Mucosa of descending colon (tissue), 3 donors: ENCODE measurements around the gene CELA3B. TPM values are rescaled to one million over a fixed set of nuclear protein-coding genes. Genes with fewer than 3 reads are reported as not detected.
"Not testable (repeated sequence)": the region's sequence is repeated elsewhere in the genome, so short reads cannot be mapped to it uniquely, and the experiment has no call there.

Source experiments
- ATAC-seq: fragments of 200-7000 bp; cut with Tn5 transposase; one replicate; pipeline ENCODE4 v1.9.1; 2020; ENCODE audit warnings: mild to moderate bottlenecking, moderate library complexity
- DNase-seq, 3 donors: peaks; one replicate each; pipeline ENCODE4 v3.0.0-alpha.2; 2020
- H3K36me3 ChIP-seq: fragments of 200-600 bp; one replicate; pipeline ENCODE4 v1.8.0; 2021; ENCODE audit warnings: low read depth, mild to moderate bottlenecking
- H3K4me1 ChIP-seq: fragments of 200-600 bp; one replicate; pipeline ENCODE4 v1.8.0; 2021; ENCODE audit warnings: low read depth, mild to moderate bottlenecking
- H3K4me3 ChIP-seq: fragments of 200-600 bp; one replicate; pipeline ENCODE4 v1.8.0; 2021; ENCODE audit warnings: mild to moderate bottlenecking
- H3K9me3 ChIP-seq: fragments of 200-600 bp; one replicate; pipeline ENCODE4 v1.8.0; 2021; ENCODE audit warnings: mild to moderate bottlenecking
- intact Hi-C, 2 donors: fragments of 100-400 bp; cut with DNase I in 1 of 2; cut with micrococcal nuclease in 1 of 2; formaldehyde crosslinking; loops; one replicate each; pipeline versions ENCODE4 v1.11.0 to v1.11.1; 2022; cut with DNase I, micrococcal nuclease
- total RNA-seq, 3 donors: library from RNA; stranded (reverse); fragmentation: NEBNext Ultra II Directional in 2 of 3; extraction: Animal tissue kit (Norgen Biotek cat#: 25700) in 2 of 3; gene quantifications; one replicate each; pipeline versions ENCODE4 v1.2.1 to v1.2.4, GENCODE V29; 2021 to 2023
- TF ChIP-seq, protein P1 (sequence below): fragments of 200-600 bp; IDR thresholded peaks from one replicate; pipeline ENCODE4 v1.8.0; 2022; ENCODE audit warnings: antibody characterized with exemption, mild to moderate bottlenecking
- donor health status: DM: no; HTN: no; CAD: no; lungs with moderate emphysema.
- donor health status: DM: no; HTN: no; CAD: no.
- donor health status: DM: no; HTN: yes; CAD: no.

The CELA3B gene
- total RNA-seq, 3 donors from 2014 or later = 0.35 to 3.5 (median 0.70) TPM

DNA sequence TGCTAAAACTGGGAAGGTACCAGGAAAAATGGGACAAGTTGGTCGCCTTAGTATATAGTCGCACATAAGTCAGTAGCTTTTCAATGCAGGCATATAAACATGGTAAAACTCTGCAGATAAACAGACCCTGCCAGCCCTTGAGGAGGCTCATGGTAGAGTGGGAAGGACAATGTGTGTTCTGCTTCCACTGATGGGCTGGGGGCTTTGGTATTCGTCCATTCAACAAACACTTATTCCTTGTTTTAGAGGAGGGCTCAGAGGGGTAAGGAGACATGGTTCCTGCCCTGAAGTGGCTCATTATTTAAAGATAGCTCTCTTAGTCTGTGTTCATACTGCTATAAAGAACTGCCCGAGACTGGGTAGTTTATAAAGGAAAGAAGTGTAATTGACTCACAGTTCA, 35.9 kb downstream of the CELA3B start:
- DNase-seq, H3K36me3 ChIP-seq, intact Hi-C loops, H3K9me3 ChIP-seq, H3K4me1 ChIP-seq, ATAC-seq, H3K4me3 ChIP-seq: not testable (repeated sequence)

DNA sequence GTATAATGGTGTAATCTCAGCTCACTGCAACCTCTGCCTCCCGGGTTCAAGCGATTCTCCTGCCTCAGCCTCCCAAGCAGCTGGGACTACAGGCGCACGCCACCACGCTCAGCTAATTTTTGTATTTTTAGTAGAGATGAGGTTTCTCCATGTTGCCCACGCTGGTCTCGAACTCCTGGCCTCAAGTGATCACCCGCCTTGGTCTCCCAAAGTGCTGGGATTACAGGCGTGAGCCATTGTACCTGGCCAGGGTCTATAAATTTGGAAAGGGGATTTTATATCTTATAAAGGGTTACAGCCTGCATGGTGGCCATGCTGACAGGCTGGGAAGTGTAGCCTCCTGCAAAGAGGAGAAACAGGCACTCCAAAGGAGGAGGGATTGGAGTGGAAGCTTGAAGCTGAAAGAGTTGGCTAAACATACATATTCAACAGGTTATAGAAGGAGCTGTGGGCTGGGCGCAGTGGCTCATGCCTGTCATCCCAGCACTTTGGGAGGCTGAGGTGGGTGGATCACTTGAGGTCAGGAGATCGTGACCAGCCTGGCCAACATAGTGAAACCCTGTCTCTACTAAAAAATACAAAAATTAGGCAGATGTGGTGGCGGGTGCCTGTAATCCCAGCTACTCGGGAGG, 37.9 kb downstream of the CELA3B start:
- intact Hi-C loops = not testable (repeated sequence)

DNA sequence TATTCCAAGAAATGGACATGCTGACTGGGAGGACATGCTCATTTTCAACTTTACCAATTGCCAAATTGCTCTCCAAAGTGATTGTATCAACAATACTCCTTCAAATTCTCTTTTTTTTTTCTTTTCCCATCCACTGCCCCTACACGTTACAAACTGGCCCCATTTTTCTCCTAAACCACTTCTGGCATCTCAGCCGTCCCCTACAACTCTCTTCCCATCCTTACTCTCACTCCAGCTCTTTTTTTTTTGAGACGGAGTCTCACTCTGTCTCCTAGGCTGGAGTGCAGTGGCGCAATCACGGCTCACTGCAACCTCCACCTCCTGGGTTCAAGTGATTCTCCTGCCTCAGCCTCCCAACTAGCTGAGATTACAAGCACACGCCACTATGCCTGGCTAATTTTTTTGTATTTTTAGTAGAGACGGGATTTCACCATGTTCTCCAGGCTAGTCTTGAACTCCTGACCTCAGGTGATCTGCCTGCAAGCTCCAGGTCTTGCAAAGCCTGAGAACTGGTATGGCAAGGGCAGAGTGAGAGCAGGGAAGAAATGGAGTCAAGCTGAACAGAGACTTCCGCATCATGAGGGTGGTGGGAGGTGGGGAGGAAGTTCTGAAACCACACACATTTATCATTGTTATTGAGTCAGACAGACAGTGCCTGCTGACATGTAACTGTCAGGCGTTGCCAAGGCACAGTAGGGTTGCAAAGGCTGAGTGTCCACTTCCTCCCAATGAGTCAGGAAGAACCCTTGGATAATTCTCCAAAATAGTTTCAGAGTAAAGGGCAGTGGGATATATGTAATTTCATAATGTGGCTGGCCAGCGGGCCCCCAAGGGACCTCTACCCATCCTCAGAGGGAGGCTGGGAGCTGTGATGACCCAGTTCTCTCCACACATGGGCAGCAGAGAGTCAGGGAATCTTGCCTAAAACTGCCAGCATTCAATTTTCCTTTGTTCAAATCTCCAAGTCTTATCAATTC, 42.0 kb downstream of the CELA3B start:
- Histone ChIP-seq H3K4me3 (no peak overlapping the region), H3K36me3 (no peaks in the 10 kb centered on the region), H3K4me1 (no peaks in the 10 kb centered on the region), H3K9me3 (no peaks in the 10 kb centered on the region)
- ATAC-seq (peak; percentile 86), DNase-seq (no peak)
- TF ChIP-seq, protein P1, sequence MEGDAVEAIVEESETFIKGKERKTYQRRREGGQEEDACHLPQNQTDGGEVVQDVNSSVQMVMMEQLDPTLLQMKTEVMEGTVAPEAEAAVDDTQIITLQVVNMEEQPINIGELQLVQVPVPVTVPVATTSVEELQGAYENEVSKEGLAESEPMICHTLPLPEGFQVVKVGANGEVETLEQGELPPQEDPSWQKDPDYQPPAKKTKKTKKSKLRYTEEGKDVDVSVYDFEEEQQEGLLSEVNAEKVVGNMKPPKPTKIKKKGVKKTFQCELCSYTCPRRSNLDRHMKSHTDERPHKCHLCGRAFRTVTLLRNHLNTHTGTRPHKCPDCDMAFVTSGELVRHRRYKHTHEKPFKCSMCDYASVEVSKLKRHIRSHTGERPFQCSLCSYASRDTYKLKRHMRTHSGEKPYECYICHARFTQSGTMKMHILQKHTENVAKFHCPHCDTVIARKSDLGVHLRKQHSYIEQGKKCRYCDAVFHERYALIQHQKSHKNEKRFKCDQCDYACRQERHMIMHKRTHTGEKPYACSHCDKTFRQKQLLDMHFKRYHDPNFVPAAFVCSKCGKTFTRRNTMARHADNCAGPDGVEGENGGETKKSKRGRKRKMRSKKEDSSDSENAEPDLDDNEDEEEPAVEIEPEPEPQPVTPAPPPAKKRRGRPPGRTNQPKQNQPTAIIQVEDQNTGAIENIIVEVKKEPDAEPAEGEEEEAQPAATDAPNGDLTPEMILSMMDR = no peak
- intact Hi-C loops = no loop called here

More for the DNA sequence above, 37.9 kb downstream of the CELA3B start:
- not testable (repeated sequence) for H3K4me1 ChIP-seq, H3K4me3 ChIP-seq, H3K36me3 ChIP-seq, ATAC-seq, DNase-seq, H3K9me3 ChIP-seq

DNA sequence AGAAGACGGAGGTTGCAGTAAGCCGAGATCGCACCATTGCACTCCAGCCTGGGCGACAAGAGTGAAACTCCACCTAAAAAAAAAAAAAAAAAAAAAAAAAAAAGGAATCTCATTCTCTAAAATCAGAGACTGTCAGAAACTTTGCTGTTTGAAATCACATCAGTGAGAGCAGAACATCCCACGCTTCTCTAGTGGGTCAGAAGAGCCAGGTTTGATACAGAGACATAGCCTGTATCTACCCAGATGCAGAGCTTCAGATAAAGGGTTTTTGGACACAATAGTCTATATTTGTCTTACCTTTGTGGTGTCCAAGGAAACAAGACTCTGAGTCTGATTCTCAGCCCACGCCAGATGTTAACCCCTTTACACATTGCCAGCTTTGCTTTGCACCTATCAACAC, 44.2 kb downstream of the CELA3B start:
- TF ChIP-seq, protein P1 = no peak
- ATAC-seq = no peak
- intact Hi-C loops = no loop called here

DNA sequence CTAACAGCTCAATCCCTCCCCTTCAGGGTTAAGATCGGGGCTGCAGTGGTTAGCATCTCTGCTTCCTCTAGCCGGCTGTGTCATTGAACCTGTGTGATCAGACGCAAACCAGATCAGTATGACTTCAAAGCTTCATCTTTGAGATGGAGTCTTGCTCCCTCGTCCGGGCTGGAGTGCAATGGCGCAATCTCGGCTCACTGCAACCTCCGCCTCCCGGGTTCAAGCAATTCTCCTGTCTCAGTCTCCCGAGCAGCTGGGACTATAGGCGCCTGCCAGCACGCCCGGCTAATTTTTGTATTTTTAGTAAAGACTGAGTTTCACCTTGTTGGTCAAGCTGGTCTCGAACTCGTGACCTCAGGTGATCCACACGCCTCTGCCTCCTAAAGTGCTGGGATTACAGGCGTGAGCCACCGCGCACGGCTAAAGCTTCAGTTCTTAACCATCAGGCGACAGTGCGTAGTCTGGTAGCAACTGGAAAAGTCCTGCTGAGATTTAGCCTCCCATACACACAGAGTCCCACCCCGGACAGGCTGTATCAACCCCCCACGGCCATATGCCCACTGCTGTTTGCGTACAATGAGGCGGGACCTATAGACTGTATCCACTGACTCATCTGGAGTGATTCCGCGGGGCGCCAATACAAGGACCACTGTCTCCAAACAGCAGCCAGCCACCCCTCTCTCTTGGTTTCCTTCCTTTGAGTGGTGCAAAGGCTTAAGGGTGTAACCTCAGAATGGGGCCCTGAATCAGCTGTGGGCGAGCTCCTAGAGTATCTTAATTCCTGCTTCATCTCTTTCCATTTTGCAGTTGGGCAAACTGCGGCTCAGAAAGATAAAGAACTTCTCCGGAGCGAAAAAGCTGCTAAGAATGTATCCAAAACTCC, 47.9 kb downstream of the CELA3B start:
- H3K4me1 ChIP-seq = peaks cover 4% of the 10 kb centered on the region
- ATAC-seq (peak; percentile 65), DNase-seq (peak; percentile 64 to 78 (median 71))
- intact Hi-C loops = no loop called here
- peak overlapping the region; percentile 83 for H3K4me3 ChIP-seq
- no peaks in the 10 kb centered on the region for H3K9me3 ChIP-seq
- TF ChIP-seq, protein P1 = no peak
- H3K36me3 ChIP-seq = no peaks in the 10 kb centered on the region

More for the DNA sequence above, 44.2 kb downstream of the CELA3B start:
- H3K4me1 ChIP-seq = peaks cover under 1% of the 10 kb centered on the region
- no peaks in the 10 kb centered on the region for H3K9me3 ChIP-seq
- H3K36me3 ChIP-seq = no peaks in the 10 kb centered on the region
- H3K4me3 ChIP-seq = no peak overlapping the region
- no peak for DNase-seq

DNA sequence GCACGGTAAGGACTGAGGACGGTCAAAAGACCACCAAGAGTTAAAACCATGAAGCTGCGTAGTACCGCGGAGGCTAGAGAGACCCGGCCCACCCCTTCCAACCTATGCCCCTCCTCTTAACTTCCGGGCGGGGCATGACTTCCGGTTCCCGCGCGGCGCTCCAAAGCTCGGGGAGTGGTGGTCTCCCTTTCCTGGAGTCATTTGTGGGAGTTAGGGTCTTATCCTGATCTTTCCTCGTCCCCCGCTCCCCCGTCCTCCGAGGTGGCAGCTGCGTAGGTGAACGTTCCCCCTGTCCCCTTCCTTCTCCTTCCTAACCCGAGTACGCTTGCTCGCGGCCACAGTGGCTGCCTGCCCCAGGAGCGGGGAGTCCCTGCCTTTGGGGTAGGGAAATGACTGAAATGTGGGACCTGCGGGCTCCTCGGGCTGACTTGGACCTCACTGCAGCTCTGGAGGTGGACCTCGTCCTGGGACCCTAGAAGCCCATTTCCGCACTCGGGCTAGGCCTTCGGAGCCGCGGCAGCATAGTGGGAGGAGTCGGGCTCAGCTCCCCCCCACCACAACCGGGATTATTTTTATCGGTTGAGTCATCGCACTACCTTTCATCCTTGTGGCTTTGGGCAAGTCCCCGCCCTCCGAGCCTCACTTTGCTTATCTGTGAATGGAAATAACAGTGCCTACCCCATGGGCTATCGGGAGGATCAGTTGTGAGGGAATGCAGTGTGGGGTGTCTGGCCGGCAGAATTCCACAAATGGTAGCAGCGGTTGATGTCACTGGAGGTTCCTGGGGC, 48.7 kb downstream of the CELA3B start:
- intact Hi-C loops = no loop called here
- Histone ChIP-seq H3K9me3 (no peaks in the 10 kb centered on the region), H3K4me3 (peak overlapping the region; percentile 83), H3K4me1 (peaks cover 4% of the 10 kb centered on the region), H3K36me3 (no peaks in the 10 kb centered on the region)
- TF ChIP-seq, protein P1 = no peak
- ATAC-seq = peak; percentile 90
- peak; percentile 88 to 90 (median 89) for DNase-seq
